IPS-15b (cell line): Measurements from ENCODE around the gene ADAMTSL1.

Experiments used
- H3K27me3 ChIP-seq: one replicate; pipeline ENCODE4 v1.6.1; 2013; ENCODE audit warnings: low read length; ENCODE audit not compliant: control insufficient read depth, insufficient read depth
- H3K36me3 ChIP-seq: one replicate; pipeline ENCODE4 v1.6.1; 2013; ENCODE audit warnings: low read length; ENCODE audit not compliant: control insufficient read depth, insufficient read depth
- H3K4me1 ChIP-seq: one replicate; pipeline ENCODE4 v1.6.1; 2013; ENCODE audit warnings: mild to moderate bottlenecking, low read length; ENCODE audit not compliant: control insufficient read depth, insufficient read depth
- H3K4me3 ChIP-seq: one replicate; pipeline ENCODE4 v1.5.1; 2013; ENCODE audit warnings: low read depth, low read length
- H3K9ac ChIP-seq: one replicate; pipeline ENCODE4 v1.6.1; 2013; ENCODE audit warnings: low read depth, mild to moderate bottlenecking, low read length
- H3K9me3 ChIP-seq: one replicate; pipeline ENCODE4 v1.6.1; 2013; ENCODE audit warnings: mild to moderate bottlenecking, low read length; ENCODE audit not compliant: control insufficient read depth, insufficient read depth

The ADAMTSL1 gene

DNA sequence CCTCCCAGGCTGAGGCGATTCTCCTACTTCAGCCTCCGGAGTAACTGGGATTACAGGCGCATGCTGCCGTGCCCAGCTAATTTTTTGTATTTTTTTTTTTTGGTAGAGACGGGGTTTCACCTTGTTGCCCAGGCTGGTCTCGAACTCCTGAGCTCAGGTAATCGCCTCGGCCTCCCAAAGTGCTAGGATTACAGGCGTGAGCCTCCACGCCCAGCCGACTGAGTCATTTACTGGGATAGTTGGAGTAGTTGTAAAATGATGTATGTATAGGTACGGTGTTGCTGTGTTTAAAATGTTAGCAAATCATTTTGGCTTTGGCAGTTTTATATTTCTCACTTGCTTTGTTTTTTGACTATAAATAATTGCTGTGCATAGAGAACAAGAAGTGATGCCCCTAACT lies 209.4 kb downstream of the ADAMTSL1 start:
- Histone ChIP-seq H3K36me3 (no peaks in the 10 kb centered on the region), H3K4me1 (no peaks in the 10 kb centered on the region), H3K9ac (no peak overlapping the region), H3K4me3 (no peak overlapping the region), H3K27me3 (no peaks in the 10 kb centered on the region), H3K9me3 (no peaks in the 10 kb centered on the region)

DNA sequence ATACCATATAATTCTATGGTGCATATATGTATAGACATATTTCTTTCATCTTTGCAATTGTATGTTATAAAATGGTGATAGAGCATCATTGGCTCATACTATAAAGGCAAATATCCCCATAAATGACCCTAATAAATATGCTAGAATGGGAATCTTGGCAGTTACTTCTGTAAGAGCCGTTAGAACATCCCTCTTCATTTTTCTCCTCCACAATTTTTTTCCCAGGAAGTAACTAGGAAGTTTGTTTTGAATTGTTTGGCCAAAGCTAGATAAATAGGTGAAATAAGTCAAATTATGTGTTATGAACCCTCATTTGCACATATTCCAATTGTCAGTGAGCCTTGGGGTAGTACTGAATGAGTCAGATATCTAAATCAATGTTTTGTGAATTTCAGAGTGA lies 209.9 kb downstream of the ADAMTSL1 start:
- Histone ChIP-seq H3K9me3 (no peaks in the 10 kb centered on the region), H3K36me3 (no peaks in the 10 kb centered on the region), H3K4me1 (no peaks in the 10 kb centered on the region)

DNA sequence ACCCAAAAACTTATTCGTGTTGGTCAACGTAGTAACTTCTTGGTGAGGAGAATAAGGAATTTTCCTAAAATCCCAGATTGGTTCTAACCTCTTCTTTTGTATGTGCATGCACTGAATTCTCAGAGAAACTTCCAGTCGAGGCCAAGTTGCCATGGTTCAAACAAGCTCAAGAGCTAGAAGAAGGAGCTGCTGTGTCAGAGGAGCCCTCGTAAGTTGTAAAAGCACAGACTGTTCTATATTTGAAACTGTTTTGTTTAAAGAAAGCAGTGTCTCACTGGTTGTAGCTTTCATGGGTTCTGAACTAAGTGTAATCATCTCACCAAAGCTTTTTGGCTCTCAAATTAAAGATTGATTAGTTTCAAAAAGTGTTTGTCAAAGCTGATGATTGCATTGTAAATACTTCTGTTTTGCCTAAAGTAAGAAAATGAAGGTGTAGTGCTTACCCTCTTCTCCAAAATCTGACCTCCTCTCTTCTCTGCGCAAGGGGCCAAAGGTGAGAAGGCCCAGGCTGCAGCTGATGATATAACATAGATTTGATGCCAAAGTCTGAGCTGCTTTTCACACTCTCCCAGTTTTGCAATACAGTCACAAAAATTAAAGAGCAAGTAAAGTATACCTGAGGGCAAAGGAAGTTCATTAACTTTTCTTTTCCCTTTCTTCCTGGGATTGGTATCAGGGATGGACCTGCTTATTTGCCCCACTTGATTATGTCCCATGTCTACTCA lies 210.8 kb downstream of the ADAMTSL1 start:
- no peaks in the 10 kb centered on the region for H3K27me3 ChIP-seq
- H3K4me1 ChIP-seq, result no peaks in the 10 kb centered on the region
- no peaks in the 10 kb centered on the region for H3K36me3 ChIP-seq
- no peak overlapping the region for H3K9ac ChIP-seq
- no peak overlapping the region for H3K4me3 ChIP-seq
- H3K9me3 ChIP-seq, result no peaks in the 10 kb centered on the region

More for the DNA sequence above, 209.9 kb downstream of the ADAMTSL1 start:
- H3K27me3 ChIP-seq, result no peaks in the 10 kb centered on the region
- H3K9ac ChIP-seq, result no peak overlapping the region
- H3K4me3 ChIP-seq, result no peak overlapping the region

DNA sequence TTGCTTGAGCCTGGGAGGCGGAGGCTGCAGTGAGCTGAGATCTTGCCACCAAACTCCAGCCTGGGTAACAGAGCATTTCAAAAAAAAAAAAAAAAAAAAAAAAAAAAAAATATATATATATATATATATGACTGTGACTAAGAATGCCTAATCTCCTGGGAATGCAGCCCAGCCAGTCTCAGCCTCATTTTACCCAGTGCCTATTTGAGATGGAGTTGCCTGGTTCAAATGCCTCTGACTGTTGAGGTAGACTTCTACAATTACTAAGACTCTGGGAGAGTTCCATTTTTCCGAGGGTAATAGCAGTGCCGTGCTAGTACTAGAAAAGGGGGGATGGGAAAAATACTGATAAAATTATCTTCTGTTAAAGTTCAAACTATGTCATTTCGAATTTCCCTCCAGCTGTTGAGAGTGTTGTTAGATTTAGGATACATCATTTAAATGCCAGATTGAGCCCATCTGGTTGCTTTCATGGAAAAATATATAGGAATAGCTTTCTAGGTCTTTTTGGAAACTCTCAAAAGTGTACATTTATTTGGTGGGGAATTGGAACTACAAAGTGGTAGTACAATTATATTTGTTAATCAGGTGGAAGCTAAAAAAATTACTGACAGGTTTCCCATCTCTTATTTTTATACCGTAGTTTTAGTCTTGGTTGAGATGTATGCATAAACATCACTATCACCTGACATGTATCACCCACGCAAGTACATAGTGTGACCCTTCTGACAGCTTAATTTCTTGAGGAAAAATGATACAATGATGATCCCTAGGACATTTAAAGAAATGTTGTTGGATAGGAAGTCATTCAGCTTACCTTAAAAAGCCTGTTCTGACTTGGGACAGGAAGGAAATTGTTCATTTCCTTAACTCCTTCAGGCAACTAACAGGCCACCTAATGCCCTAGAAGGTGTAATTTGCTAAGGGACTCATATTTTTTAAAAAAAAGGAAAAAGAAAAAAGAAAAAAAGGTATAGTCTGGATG lies 214.9 kb downstream of the ADAMTSL1 start:
- H3K9me3 ChIP-seq, result no peaks in the 10 kb centered on the region
- no peak overlapping the region for H3K4me3 ChIP-seq
- no peaks in the 10 kb centered on the region for H3K4me1 ChIP-seq

DNA sequence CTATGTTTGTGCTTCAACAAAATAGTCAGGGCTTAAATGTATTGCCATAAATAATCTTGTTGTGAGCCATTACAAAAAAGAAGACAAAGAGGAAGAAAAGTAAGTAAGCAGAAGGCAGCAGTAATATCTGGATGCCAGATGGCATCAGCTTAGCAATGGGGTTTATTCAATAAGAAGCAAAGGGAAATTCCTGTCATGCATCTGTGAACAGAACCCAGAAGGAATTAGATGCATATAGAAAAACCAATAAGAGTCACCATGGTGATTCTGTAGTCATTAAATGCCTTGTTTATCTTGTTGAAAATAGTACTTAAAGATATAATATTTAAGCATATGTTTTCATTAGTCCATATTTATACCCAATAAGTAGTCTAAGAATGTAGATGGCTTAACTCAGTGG lies 216.0 kb downstream of the ADAMTSL1 start:
- no peaks in the 10 kb centered on the region for H3K4me1 ChIP-seq
- no peaks in the 10 kb centered on the region for H3K27me3 ChIP-seq
- H3K36me3 ChIP-seq, result no peaks in the 10 kb centered on the region
- H3K9me3 ChIP-seq, result peaks cover 3% of the 10 kb centered on the region
- H3K9ac ChIP-seq, result no peak overlapping the region
- H3K4me3 ChIP-seq, result no peak overlapping the region

More for the DNA sequence above, 214.9 kb downstream of the ADAMTSL1 start:
- Histone ChIP-seq H3K36me3 (no peaks in the 10 kb centered on the region), H3K9ac (no peak overlapping the region), H3K27me3 (no peaks in the 10 kb centered on the region)

DNA sequence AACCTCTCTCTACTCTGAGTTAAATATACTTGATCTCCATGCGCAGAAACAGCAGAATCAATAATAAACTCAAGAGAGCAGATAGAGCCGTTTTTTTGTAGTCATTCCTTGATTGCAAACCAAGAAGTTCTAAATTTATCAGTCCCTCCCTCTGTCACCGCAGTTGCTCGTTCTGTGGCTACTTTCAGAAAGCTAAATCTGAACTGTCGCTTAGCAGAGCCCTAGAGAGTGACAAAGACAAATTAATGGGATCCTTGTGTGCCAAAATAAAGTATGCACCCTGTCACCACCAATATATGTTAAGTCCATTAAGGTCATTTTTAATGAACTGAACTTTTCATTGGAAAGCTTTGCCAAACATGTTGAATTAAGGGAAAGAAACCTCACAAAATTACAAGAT lies 218.3 kb downstream of the ADAMTSL1 start:
- H3K4me1 ChIP-seq, result no peaks in the 10 kb centered on the region
- H3K36me3 ChIP-seq, result no peaks in the 10 kb centered on the region
- H3K4me3 ChIP-seq, result no peak overlapping the region
- no peak overlapping the region for H3K9ac ChIP-seq
- H3K27me3 ChIP-seq, result no peaks in the 10 kb centered on the region
- peaks cover 4% of the 10 kb centered on the region for H3K9me3 ChIP-seq

DNA sequence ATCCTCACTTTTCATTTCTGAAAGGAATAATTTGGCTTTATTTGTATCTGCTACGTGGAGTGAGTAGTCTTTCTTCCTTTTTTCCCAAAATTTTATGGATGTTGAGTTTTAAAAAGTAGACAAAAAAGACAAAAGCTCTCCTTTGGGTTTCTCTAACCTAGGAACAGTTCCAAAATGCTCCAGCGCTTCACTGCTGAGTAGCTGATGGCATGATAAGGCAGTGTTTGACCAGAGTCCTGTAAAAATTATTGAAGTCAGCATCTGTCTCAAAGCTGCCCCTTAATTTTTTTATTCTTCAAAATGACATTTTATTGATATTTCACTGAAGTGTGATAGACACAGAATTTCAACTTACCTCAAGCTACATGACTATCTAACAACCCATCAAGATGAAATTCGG lies 219.0 kb downstream of the ADAMTSL1 start:
- H3K9ac ChIP-seq, result no peak overlapping the region
- H3K4me3 ChIP-seq, result no peak overlapping the region
- no peaks in the 10 kb centered on the region for H3K27me3 ChIP-seq
- H3K4me1 ChIP-seq, result no peaks in the 10 kb centered on the region
- H3K36me3 ChIP-seq, result no peaks in the 10 kb centered on the region
- peaks cover 4% of the 10 kb centered on the region for H3K9me3 ChIP-seq

DNA sequence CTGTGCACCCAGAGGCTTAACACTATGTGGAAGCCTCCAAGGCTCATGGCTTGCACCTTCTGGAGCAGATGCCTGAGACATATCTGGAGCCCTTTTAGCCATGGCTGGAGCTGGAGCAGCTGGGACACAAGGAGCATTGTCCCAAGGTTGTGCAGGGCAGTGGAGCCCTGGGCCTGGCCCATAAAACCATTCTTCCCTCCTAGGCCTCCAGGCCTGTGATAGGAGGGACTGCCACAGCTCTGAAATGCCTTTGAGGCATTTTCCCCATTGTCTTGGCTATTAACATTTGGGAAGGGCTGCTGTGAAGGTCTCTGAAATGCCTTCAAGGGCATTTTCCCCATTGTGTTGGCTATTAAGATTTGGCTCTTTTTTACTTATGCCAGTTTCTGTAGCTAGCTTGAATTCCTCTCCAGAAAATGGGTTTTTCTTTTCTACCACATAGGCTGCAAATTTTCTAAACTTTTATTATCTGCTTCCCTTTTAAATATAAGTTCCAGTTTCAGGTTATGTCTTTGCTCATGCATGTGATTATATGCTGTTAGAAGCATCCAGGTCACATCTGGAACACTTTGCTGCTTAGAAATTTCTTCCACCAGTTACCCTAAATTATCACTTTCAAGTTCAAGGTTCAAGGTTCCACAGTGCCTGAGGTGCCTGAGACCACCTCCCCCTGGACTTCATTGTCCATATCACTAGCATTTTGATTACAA lies 221.2 kb downstream of the ADAMTSL1 start:
- Histone ChIP-seq H3K9me3 (peaks cover 4% of the 10 kb centered on the region), H3K9ac (no peak overlapping the region), H3K27me3 (no peaks in the 10 kb centered on the region), H3K4me1 (no peaks in the 10 kb centered on the region), H3K36me3 (no peaks in the 10 kb centered on the region), H3K4me3 (no peak overlapping the region)

DNA sequence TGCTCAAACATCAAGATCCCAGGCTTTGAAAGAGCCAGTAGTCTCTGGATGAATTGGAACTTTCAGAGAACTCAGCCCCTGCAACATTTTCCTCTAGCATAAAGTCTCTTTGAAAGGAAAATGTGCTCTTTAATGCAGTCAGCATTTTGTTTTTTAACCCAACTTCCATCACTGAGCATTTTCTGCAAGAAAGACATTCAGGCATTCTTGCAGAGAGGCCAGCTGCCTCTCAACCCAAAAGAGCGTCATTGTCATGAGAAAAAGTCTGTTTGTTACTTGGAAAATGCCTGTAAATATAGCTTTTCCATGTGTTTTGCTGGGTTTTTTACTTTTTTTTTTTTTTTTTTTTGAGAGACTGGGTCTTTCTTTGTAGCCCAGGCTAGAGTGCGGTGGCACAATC lies 225.0 kb downstream of the ADAMTSL1 start:
- no peak overlapping the region for H3K9ac ChIP-seq
- no peak overlapping the region for H3K4me3 ChIP-seq
- H3K4me1 ChIP-seq, result no peaks in the 10 kb centered on the region
- H3K36me3 ChIP-seq, result no peaks in the 10 kb centered on the region
- H3K9me3 ChIP-seq, result peaks cover 4% of the 10 kb centered on the region
- no peaks in the 10 kb centered on the region for H3K27me3 ChIP-seq

DNA sequence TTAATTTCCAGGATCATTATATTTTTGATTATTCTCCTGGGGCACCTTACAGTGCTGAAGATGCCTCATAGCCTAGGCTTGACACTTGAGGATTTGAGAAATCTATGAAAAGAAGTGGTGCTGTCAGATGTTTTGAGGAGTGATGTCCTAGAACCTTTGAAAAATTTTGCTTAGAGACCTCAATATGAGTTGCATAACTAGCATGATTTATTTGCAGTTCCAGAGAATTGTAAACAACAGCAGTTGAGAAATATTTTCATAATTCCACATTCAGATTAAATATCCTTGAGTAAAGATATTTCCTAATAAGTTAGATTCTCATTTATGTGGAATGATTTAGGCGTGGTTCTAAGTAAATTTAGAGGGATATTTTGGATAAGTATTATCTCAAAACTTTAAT lies 225.8 kb downstream of the ADAMTSL1 start:
- no peaks in the 10 kb centered on the region for H3K27me3 ChIP-seq
- peaks cover 2% of the 10 kb centered on the region for H3K9me3 ChIP-seq
- no peaks in the 10 kb centered on the region for H3K36me3 ChIP-seq
- H3K4me1 ChIP-seq, result no peaks in the 10 kb centered on the region
- H3K9ac ChIP-seq, result no peak overlapping the region
- H3K4me3 ChIP-seq, result no peak overlapping the region

DNA sequence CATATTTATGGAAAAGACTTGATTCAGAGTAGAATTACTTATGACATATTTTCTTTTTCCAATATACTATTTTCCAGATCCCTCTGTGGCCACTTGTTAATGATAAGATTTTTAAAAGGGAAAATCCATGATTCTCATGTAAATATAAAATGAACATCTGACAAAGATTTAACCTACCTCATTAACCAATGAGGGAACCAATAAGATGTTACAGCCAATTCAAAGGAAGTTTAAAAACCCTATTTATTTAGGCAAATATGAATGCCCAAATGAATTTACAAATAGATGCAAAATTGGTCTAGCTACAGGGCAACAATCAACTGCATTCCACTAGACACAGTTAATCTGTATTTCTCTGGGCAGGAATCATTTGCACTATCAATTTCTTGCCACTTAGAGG lies 226.8 kb downstream of the ADAMTSL1 start:
- Histone ChIP-seq H3K36me3 (no peaks in the 10 kb centered on the region), H3K4me1 (no peaks in the 10 kb centered on the region), H3K9ac (no peak overlapping the region), H3K4me3 (no peak overlapping the region), H3K27me3 (no peaks in the 10 kb centered on the region), H3K9me3 (no peaks in the 10 kb centered on the region)
